Common myeloid progenitor, CD34-positive (primary cell): Measurements from ENCODE around the gene SERPINA12.
"Not testable (repeated sequence)": the region's sequence is repeated elsewhere in the genome, so short reads cannot be mapped to it uniquely, and the experiment has no call there.

ENCODE experiments used
- CTCF ChIA-PET: fragments of 350-600 bp; sonication (Branson Sonifier 250); formaldehyde crosslinking; loops from one replicate; lab custom pipeline; 2021; ENCODE audit warnings: antibody characterized with exemption; lab: Charles Lee
- POLR2A ChIA-PET: fragments of 350-600 bp; sonication (Branson Sonifier 250); formaldehyde crosslinking; loops from one replicate; lab custom pipeline; 2021; ENCODE audit warnings: antibody characterized with exemption; lab: Charles Lee
- DNase-seq, 3 donors: peaks; one replicate each; pipeline versions ENCODE4 v3.0.0 to v3.0.0-alpha.2; 2013
- H3K27ac ChIP-seq, 2 experiments: 1 replicate in 1 of 2; 2 replicates in 1 of 2; pipeline ENCODE4 v1.7.0; 2013; ENCODE audit warnings: inconsistent platforms in 2 of 2, low read length in 2 of 2, mild to moderate bottlenecking in 2 of 2, low read depth in 1 of 2, moderate library complexity in 1 of 2; ENCODE audit not compliant: severe bottlenecking in 2 of 2, insufficient read depth in 1 of 2, poor library complexity in 1 of 2
- H3K27me3 ChIP-seq, 5 experiments: replicated peaks in 2 of 5; 1 replicate in 3 of 5; 2 replicates in 2 of 5; pipeline versions ENCODE4 v1.6.1 to v1.7.0; 2013; ENCODE audit warnings: low read length in 4 of 5, mild to moderate bottlenecking in 2 of 5, moderate library complexity in 2 of 5, inconsistent platforms in 1 of 5; ENCODE audit not compliant: insufficient read depth in 5 of 5, control insufficient read depth in 4 of 5
- H3K36me3 ChIP-seq, 4 experiments: 1 replicate in 2 of 4; 2 replicates in 2 of 4; pipeline versions ENCODE4 v1.6.1 to v1.7.0; 2013; ENCODE audit warnings: low read length in 3 of 4, control low read depth in 1 of 4, mild to moderate bottlenecking in 1 of 4; ENCODE audit not compliant: control insufficient read depth in 4 of 4, insufficient read depth in 4 of 4
- H3K4me1 ChIP-seq, 4 experiments: 1 replicate in 3 of 4; 2 replicates in 1 of 4; pipeline versions ENCODE4 v1.6.1 to v1.7.1; 2013; ENCODE audit warnings: low read length in 3 of 4, mild to moderate bottlenecking in 3 of 4, control low read depth in 1 of 4, inconsistent platforms in 1 of 4, moderate library complexity in 1 of 4; ENCODE audit not compliant: control insufficient read depth in 4 of 4, insufficient read depth in 4 of 4; ENCODE audit errors: control extremely low read depth in 1 of 4
- H3K4me3 ChIP-seq, 7 experiments: 1 replicate in 4 of 7; 2 replicates in 3 of 7; pipeline versions ENCODE4 v1.5.1 to v1.7.0; 2013; ENCODE audit warnings: mild to moderate bottlenecking in 7 of 7, low read length in 6 of 7, moderate library complexity in 6 of 7, inconsistent platforms in 2 of 7, low read depth in 2 of 7, control low read depth in 1 of 7; ENCODE audit not compliant: insufficient read depth in 4 of 7, control insufficient read depth in 1 of 7; ENCODE audit errors: extremely low read depth in 1 of 7
- H3K9me3 ChIP-seq, 5 experiments: 1 replicate in 4 of 5; 2 replicates in 1 of 5; pipeline versions ENCODE4 v1.6.1 to v1.7.1; 2013; ENCODE audit warnings: low read length in 4 of 5, mild to moderate bottlenecking in 2 of 5, inconsistent platforms in 1 of 5, low read depth in 1 of 5, moderate library complexity in 1 of 5; ENCODE audit not compliant: control insufficient read depth in 4 of 5, insufficient read depth in 2 of 5; ENCODE audit errors: control extremely low read depth in 1 of 5
- WGBS: methylation state at CpG from one replicate; pipeline ENCODE4 v1.1.5; 2013; ENCODE audit not compliant: insufficient coverage; 5-methylcytosine and 5-hydroxymethylcytosine counted together

Gene SERPINA12

DNA sequence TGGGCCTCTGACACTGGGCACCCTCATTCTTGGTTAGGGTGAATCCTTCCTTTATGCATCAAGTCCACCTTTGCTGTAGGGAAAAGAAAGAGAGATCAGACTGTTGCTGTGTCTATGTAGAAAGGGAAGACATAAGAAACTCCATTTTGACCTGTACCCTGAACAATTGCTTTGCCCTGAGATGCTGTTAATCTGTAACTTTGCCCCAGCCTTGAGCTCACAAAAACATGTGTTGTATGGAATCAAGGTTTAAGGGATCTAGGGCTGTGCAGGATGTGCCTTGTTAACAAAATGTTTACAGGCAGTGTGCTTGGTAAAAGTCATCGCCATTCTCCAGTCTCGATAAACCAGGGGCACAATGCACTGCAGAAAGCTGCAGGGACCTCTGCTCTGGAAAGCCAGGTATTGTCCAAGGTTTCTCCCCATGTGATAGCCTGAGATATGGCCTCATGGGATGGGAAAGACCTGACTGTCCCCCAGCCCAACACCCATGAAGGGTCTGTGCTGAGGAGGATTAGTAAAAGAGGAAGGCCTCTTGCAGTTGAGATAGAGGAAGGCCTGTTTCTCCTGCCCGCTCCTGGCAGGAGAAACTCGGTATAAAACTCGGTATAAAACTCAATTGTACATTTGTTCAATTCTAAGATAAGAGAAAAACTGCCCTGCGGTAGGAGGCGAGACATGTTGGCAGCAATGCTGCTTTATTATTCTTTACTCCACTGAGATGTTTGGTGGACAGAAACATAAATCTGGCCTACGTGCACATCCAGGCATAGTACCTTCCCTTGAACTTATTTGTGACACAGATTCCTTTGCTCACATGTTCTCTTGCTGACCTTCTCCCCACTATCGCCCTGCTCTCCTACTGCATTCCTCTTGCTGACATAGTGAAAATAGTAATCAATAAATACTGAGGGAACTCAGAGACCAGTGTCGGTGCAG, 26.9 kb downstream of the SERPINA12 start:
- WGBS: 90% methylated on average over 6 of the region's 10 CpGs
- H3K4me3 ChIP-seq, POLR2A ChIA-PET: not testable (repeated sequence)

DNA sequence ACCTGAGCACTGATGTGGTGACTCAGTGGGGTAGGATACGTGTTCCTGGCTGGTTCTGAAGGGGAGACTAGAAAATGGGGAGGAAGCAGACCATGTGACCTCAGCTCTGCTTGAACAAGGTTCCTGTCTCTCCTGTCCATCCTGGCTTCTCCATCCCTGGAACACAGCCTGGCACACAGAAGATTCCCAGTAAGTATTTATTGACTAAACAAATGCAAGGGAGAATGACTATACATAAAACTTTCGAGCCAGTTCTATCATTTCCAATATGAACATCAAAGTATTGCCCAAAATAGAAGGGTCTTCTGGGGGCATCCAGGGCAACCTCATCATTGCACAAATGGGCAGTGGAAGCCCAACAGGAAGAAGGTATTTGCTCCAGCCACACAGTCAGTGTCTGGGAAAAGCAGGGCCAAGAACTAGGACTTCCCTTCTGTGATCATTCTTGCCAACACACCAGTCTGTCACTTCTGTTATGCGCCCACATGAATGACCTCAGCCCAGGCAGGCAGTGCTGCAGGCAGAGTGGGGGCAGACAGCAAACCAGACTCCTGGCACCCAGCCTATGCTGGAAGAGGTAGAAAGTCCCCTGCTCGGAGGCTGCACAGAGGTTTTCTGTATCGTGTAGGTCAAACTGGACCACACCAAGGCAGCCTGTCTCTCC, 27.7 kb downstream of the SERPINA12 start:
- 96% methylated on average over 5 of the region's 5 CpGs for WGBS
- Histone ChIP-seq H3K4me3 (no peak overlapping the region), H3K27me3 (peaks cover 0 to 12% (median 6%) of the 10 kb centered on the region in 5 experiments), H3K9me3 (peaks cover 0 to 14% (median 10%) of the 10 kb centered on the region in 5 experiments), H3K27ac (no peak overlapping the region), H3K4me1 (no peaks in the 10 kb centered on the region), H3K36me3 (no peaks in the 10 kb centered on the region)
- DNase-seq: no peak
- ChIA-PET POLR2A (no interaction called here), CTCF (no interaction called here)

More for the DNA sequence above, 26.9 kb downstream of the SERPINA12 start:
- H3K36me3 ChIP-seq, CTCF ChIA-PET, H3K27ac ChIP-seq, H3K4me1 ChIP-seq, DNase-seq: not testable (repeated sequence)
- H3K9me3 ChIP-seq: peaks cover 0 to 13% (median 10%) of the 10 kb centered on the region in 5 experiments
- H3K27me3 ChIP-seq: peaks cover 0 to 20% (median 9%) of the 10 kb centered on the region in 5 experiments

DNA sequence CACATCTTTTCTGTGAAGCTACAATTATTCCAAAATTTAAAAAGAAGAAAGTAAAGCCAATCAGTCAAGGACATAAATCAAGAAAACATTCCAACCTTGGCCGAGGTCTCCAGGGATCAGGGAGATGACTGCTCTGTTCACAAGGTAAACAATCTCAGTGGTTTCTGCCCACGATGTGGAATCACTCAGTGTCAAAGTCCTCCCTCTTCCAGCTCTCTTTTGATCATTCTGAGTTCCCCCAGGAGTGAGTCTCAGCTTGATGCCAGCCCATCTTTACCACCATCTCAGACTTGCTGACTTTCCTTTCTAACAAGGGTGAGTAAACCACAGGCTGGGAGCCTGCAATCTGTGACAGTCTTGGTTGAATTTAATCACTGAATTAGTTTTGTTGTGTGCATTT, 28.5 kb downstream of the SERPINA12 start:
- ChIA-PET POLR2A (no interaction called here), CTCF (no interaction called here)
- Histone ChIP-seq H3K4me3 (no peak overlapping the region), H3K27me3 (peaks cover 0 to 6% (median 0%) of the 10 kb centered on the region in 5 experiments), H3K36me3 (no peaks in the 10 kb centered on the region), H3K9me3 (peaks cover 0 to 18% (median 10%) of the 10 kb centered on the region in 5 experiments), H3K4me1 (no peaks in the 10 kb centered on the region), H3K27ac (no peak overlapping the region)
- WGBS: 55% methylated on average over 2 of the region's 2 CpGs
- DNase-seq: no peak

DNA sequence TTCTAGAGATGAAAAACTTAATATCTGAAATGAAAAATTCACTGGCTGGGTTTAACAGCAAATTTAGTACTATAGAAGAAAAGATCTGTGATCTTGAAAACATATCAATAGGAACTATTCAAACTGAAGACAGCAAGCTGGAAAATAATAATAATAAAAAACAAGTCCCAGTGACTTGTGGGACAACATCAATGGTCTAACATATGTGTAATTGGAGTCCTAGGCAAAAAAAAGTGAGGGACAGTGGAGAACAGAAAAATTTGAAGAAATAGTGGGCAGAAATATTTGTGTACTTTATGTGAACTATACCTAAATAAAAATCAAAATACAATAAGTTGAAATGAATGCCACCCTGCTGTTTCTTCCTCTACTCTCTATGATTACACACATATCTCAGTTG, 30.8 kb downstream of the SERPINA12 start:
- no peak overlapping the region for H3K4me3 ChIP-seq
- no peak overlapping the region for H3K27ac ChIP-seq
- no peaks in the 10 kb centered on the region for H3K36me3 ChIP-seq
- no peak for DNase-seq
- H3K27me3 ChIP-seq: peaks cover 0 to 6% (median 0%) of the 10 kb centered on the region in 5 experiments
- CTCF ChIA-PET: interaction anchor here (1.7 kb wide), 1 partner anchor 8 kb away, joined by 9 read pairs; no protein-coding TSS in a partner anchor
- POLR2A ChIA-PET: no interaction called here
- H3K9me3 ChIP-seq: peaks cover 0 to 21% (median 10%) of the 10 kb centered on the region in 5 experiments
- H3K4me1 ChIP-seq: no peaks in the 10 kb centered on the region

DNA sequence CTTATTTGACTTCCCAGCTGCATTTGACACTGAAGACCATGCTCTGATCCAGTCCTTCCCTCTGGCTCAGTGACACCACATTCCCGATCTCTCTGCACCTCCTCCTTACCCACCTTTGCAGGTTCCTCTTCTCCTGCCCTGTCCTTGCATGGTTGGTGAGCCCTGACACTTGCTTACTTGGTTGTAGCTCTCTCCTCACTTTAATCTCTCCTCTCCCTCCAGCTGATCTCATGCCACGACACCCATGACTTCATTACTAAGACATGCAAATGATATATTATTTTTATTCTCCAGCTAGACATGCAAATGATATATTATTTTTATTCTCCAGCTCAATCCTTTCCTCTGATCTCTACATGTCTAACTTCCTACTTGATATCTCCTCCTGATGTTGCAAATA, 33.2 kb downstream of the SERPINA12 start, which contains the start of gene SERPINA9:
Gene SERPINA9, minus strand, starts transcription at position 175 of the 400 bp plus-strand sequence. CDS start 6,357 bp downstream, outside the sequence.
- Histone ChIP-seq H3K9me3 (peaks cover 0 to 21% (median 10%) of the 10 kb centered on the region in 5 experiments), H3K36me3 (no peaks in the 10 kb centered on the region), H3K27ac (no peak within 1 kb of the TSS), H3K4me1 (no peaks in the 10 kb centered on the region), H3K27me3 (peaks cover 0 to 7% (median 0%) of the 10 kb centered on the region in 5 experiments), H3K4me3 (no peak within 1 kb of the TSS)
- DNase-seq: no peak
- CTCF ChIA-PET: interaction anchor here (0.6 to 1.5 kb wide), 2 partner anchors 10 to 649 kb away, joined by 3 to 4 read pairs; no protein-coding TSS in a partner anchor
- POLR2A ChIA-PET: no interaction called here
- WGBS: 63% methylated on average over 2 of the region's 2 CpGs

DNA sequence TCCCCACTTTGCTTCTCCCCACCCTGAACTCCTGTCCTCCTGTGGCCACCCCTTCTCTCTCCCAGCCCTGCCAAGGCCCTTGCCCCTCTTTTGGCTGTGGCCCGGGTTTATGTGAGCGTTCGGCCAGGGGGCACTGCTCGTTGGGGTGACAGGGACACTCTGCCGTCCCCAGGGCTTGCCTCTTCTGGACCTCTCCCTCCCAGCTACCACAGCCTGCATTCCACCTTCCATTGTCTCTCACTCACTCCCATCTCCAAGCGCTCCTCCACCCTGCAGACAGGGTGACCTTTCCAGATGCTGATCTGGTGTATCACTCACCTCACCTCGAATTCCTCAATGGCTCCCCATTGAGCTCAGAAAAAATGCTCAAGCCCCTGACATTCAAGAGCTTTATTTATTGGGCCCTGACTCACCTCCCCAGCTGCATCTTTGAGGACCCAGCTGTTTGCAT, 34.7 kb downstream of the SERPINA12 start:
- ChIA-PET CTCF (interaction anchor here (0.6 to 1.5 kb wide), 2 partner anchors 12 to 13 kb away, joined by 3 to 4 read pairs; no protein-coding TSS in a partner anchor), POLR2A (no interaction called here)
- Histone ChIP-seq H3K9me3 (peaks cover 0 to 19% (median 10%) of the 10 kb centered on the region in 5 experiments), H3K27me3 (peaks cover 0 to 7% (median 0%) of the 10 kb centered on the region in 5 experiments), H3K36me3 (no peaks in the 10 kb centered on the region), H3K4me1 (no peaks in the 10 kb centered on the region), H3K27ac (no peak overlapping the region), H3K4me3 (no peak overlapping the region)
- DNase-seq: no peak
- 90% methylated on average over 7 of the region's 7 CpGs for WGBS
